22Rv1 (cell line): ENCODE measurements around the gene PDE10A.

Experiments used
- H3K27ac ChIP-seq: fragments of 450-650 bp; 2 replicates; pipeline ENCODE4 v1.5.1; 2017
- CTCF ChIP-seq: fragments of 450-650 bp; IDR thresholded peaks from 2 replicates; pipeline ENCODE4 v1.5.1; 2017; ENCODE audit warnings: mild to moderate bottlenecking
- ZFX ChIP-seq: fragments of 450-650 bp; IDR thresholded peaks from 2 replicates; pipeline ENCODE4 v1.6.1; 2017; ENCODE audit warnings: antibody characterized with exemption, borderline replicate concordance

PDE10A gene

GRCh38 chr6:165581678-165582077 lies 81.4 kb downstream of the PDE10A start:
- no peak overlapping the region for H3K27ac ChIP-seq
- TF ChIP-seq ZFX (no peak), CTCF (no peak)

GRCh38 chr6:165580136-165580535 lies 82.9 kb downstream of the PDE10A start:
- H3K27ac ChIP-seq, result no peak overlapping the region
- no peak for TF ChIP-seq CTCF
- no peak for TF ChIP-seq ZFX

- TF ChIP-seq ZFX (no peak), CTCF (no peak)
- no peak overlapping the region for H3K27ac ChIP-seq
These were observed 83.9 kb downstream of the PDE10A start for GRCh38 chr6:165579151-165579550.

GRCh38 chr6:165577556-165577955 lies 85.5 kb downstream of the PDE10A start:
- TF ChIP-seq ZFX, result no peak
- no peak for TF ChIP-seq CTCF
- H3K27ac ChIP-seq, result no peak overlapping the region

- TF ChIP-seq CTCF, result no peak
- TF ChIP-seq ZFX, result no peak
- H3K27ac ChIP-seq, result no peak overlapping the region
These were observed 87.9 kb downstream of the PDE10A start for GRCh38 chr6:165575158-165575549.

- H3K27ac ChIP-seq, result no peak overlapping the region
- TF ChIP-seq CTCF (no peak), ZFX (no peak)
These were observed 88.6 kb downstream of the PDE10A start for GRCh38 chr6:165574220-165575157.

- no peak for TF ChIP-seq CTCF
- TF ChIP-seq ZFX, result no peak
- no peak overlapping the region for H3K27ac ChIP-seq
These were observed 89.4 kb downstream of the PDE10A start for GRCh38 chr6:165573671-165574070.
